PFSK-1 (cell line): ENCODE measurements around the gene ITGA11.

Experiments
- POLR2AphosphoS5 ChIP-seq: IDR thresholded peaks from 2 replicates; pipeline ENCODE4 v1.6.1; 2012; ENCODE audit warnings: low read depth, mild to moderate bottlenecking, control low read depth, low read length, moderate library complexity
- TAF1 ChIP-seq: IDR thresholded peaks from 2 replicates; pipeline ENCODE4 v1.6.1; 2012; ENCODE audit warnings: low read length, control low read depth, borderline replicate concordance; ENCODE audit not compliant: insufficient read depth
- TF ChIP-seq, protein P1 (sequence below), 2 experiments: IDR thresholded peaks; 2 replicates each; pipeline versions ENCODE4 v1.6.1 to v1.8.0; 2011 to 2012; ENCODE audit warnings: low read depth in 2 of 2, low read length in 2 of 2, control low read depth in 1 of 2, inconsistent platforms in 1 of 2, mild to moderate bottlenecking in 1 of 2, moderate library complexity in 1 of 2; ENCODE audit not compliant: insufficient read depth in 1 of 2

DNA sequence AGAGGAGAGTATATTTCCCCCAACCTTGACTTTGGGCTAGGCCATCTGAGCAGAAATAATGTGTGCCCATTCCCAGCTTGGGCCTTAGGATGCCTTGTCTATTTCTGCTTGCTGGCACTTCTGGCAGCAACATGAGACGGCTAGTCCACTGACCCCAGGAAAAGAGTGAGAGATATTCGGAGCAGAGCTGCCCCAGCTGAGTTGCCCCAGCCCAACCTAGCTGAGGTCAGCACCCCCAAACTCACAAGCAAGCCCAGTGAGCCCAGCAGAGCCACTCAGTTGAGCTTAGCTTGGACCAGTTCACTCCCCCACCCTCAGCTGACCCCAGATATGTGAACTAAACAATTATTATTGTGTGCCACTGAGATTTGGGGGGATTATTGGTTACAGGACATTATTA lies 20.2 kb downstream of the ITGA11 start:
- TF ChIP-seq, protein P1, sequence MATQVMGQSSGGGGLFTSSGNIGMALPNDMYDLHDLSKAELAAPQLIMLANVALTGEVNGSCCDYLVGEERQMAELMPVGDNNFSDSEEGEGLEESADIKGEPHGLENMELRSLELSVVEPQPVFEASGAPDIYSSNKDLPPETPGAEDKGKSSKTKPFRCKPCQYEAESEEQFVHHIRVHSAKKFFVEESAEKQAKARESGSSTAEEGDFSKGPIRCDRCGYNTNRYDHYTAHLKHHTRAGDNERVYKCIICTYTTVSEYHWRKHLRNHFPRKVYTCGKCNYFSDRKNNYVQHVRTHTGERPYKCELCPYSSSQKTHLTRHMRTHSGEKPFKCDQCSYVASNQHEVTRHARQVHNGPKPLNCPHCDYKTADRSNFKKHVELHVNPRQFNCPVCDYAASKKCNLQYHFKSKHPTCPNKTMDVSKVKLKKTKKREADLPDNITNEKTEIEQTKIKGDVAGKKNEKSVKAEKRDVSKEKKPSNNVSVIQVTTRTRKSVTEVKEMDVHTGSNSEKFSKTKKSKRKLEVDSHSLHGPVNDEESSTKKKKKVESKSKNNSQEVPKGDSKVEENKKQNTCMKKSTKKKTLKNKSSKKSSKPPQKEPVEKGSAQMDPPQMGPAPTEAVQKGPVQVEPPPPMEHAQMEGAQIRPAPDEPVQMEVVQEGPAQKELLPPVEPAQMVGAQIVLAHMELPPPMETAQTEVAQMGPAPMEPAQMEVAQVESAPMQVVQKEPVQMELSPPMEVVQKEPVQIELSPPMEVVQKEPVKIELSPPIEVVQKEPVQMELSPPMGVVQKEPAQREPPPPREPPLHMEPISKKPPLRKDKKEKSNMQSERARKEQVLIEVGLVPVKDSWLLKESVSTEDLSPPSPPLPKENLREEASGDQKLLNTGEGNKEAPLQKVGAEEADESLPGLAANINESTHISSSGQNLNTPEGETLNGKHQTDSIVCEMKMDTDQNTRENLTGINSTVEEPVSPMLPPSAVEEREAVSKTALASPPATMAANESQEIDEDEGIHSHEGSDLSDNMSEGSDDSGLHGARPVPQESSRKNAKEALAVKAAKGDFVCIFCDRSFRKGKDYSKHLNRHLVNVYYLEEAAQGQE (IDR thresholded peaks at IDR 0.05; ENCODE audit: insufficient read depth in 1 of 2, low read depth in 2 of 2, low read length in 2 of 2), result no peak
- TF ChIP-seq POLR2AphosphoS5 (no peak), TAF1 (no peak)
